ENCODE results near the gene OR2G6.
"Not testable (repeated sequence)": the region's sequence is repeated elsewhere in the genome, so short reads cannot be mapped to it uniquely, and the experiment has no call there.

DNA sequence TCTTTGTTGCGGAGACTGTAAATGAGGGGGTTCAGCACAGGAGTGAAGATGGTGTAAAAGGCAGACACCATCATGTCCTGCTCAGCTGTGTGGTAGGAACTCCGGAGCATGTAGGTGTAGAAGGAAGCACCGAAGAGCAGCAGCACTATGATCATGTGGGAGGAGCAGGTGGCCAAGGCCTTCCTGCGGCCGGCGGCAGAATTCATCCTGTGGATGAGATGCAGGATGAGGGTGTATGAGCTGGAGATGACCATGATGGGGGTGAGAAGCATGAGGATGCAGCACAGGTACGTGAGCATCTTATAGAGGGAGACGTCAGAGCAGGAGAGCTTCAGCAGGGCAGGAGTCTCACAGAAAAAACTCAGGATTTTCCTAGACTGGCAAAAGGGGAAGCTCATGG lies 66.0 kb downstream of the OR2G6 start:
- TF ChIP-seq CTCF (optimal IDR thresholded peaks at IDR 0.05 in 1 of 3, IDR thresholded peaks at IDR 0.05 in 1 of 3, conservative IDR thresholded peaks at IDR 0.05 in 1 of 3; ENCODE audit: extremely low read depth in 1 of 3, insufficient read depth in 2 of 3, low read length in 3 of 3); EZH2 (IDR thresholded peaks at IDR 0.05; ENCODE audit: low read length): not testable (repeated sequence)

All from keratinocyte (primary cell).